ENCODE measurements around the gene CSNK2B. TPM values are rescaled to one million over a fixed set of nuclear protein-coding genes. Genes with fewer than 3 reads are reported as not detected.

The CSNK2B gene
- total and polyA plus RNA-seq, 9 of the 15 experiments (the other 6 are each of a cell fraction or from before 2014, with no cell fraction given), result 120 to 1,126 (median 529) TPM

DNA sequence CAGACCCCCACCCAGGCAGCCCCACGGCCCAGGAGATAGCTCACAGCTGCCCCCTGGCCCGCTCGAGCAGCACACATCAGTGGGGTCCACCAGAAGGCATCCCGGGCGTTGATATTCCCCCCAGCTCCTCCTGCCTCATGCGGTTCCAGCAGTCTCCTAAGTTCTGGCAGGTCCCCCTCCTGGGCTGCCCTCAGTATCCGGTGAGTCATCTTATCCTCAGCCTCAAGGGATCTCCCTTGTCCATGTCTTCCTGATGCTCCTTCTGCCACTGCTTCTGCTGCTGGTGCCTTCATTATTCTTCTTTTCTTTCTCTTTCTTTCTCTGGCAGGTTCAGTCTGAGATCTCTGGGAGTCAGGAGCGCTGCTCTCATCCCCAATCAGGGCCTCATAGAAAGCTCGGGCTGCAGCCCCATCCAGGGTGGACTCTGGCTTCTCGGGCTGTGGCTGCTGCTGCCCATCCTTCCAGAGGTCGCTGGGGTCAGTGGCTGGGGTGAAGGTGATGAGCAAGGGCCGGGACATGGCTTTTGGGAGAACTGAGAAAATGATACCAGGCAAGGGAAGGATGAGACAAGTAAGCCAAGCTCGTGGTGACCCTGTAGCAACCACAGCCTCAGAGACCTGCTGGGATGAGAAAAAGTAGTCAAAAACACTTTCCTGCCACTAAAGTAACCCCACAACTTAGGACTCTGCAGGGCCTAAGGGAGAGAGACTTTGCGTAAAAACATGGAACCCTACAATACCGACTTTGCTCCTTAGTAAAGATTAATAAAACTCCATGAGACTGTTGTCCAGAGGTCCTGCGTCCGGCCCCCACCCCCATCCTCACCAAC, 1.7 kb upstream of the CSNK2B start (continued):
- TF ChIP-seq, protein P1, sequence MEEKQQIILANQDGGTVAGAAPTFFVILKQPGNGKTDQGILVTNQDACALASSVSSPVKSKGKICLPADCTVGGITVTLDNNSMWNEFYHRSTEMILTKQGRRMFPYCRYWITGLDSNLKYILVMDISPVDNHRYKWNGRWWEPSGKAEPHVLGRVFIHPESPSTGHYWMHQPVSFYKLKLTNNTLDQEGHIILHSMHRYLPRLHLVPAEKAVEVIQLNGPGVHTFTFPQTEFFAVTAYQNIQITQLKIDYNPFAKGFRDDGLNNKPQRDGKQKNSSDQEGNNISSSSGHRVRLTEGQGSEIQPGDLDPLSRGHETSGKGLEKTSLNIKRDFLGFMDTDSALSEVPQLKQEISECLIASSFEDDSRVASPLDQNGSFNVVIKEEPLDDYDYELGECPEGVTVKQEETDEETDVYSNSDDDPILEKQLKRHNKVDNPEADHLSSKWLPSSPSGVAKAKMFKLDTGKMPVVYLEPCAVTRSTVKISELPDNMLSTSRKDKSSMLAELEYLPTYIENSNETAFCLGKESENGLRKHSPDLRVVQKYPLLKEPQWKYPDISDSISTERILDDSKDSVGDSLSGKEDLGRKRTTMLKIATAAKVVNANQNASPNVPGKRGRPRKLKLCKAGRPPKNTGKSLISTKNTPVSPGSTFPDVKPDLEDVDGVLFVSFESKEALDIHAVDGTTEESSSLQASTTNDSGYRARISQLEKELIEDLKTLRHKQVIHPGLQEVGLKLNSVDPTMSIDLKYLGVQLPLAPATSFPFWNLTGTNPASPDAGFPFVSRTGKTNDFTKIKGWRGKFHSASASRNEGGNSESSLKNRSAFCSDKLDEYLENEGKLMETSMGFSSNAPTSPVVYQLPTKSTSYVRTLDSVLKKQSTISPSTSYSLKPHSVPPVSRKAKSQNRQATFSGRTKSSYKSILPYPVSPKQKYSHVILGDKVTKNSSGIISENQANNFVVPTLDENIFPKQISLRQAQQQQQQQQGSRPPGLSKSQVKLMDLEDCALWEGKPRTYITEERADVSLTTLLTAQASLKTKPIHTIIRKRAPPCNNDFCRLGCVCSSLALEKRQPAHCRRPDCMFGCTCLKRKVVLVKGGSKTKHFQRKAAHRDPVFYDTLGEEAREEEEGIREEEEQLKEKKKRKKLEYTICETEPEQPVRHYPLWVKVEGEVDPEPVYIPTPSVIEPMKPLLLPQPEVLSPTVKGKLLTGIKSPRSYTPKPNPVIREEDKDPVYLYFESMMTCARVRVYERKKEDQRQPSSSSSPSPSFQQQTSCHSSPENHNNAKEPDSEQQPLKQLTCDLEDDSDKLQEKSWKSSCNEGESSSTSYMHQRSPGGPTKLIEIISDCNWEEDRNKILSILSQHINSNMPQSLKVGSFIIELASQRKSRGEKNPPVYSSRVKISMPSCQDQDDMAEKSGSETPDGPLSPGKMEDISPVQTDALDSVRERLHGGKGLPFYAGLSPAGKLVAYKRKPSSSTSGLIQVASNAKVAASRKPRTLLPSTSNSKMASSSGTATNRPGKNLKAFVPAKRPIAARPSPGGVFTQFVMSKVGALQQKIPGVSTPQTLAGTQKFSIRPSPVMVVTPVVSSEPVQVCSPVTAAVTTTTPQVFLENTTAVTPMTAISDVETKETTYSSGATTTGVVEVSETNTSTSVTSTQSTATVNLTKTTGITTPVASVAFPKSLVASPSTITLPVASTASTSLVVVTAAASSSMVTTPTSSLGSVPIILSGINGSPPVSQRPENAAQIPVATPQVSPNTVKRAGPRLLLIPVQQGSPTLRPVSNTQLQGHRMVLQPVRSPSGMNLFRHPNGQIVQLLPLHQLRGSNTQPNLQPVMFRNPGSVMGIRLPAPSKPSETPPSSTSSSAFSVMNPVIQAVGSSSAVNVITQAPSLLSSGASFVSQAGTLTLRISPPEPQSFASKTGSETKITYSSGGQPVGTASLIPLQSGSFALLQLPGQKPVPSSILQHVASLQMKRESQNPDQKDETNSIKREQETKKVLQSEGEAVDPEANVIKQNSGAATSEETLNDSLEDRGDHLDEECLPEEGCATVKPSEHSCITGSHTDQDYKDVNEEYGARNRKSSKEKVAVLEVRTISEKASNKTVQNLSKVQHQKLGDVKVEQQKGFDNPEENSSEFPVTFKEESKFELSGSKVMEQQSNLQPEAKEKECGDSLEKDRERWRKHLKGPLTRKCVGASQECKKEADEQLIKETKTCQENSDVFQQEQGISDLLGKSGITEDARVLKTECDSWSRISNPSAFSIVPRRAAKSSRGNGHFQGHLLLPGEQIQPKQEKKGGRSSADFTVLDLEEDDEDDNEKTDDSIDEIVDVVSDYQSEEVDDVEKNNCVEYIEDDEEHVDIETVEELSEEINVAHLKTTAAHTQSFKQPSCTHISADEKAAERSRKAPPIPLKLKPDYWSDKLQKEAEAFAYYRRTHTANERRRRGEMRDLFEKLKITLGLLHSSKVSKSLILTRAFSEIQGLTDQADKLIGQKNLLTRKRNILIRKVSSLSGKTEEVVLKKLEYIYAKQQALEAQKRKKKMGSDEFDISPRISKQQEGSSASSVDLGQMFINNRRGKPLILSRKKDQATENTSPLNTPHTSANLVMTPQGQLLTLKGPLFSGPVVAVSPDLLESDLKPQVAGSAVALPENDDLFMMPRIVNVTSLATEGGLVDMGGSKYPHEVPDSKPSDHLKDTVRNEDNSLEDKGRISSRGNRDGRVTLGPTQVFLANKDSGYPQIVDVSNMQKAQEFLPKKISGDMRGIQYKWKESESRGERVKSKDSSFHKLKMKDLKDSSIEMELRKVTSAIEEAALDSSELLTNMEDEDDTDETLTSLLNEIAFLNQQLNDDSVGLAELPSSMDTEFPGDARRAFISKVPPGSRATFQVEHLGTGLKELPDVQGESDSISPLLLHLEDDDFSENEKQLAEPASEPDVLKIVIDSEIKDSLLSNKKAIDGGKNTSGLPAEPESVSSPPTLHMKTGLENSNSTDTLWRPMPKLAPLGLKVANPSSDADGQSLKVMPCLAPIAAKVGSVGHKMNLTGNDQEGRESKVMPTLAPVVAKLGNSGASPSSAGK (IDR thresholded peaks at IDR 0.05), result no peak
- TF ChIP-seq SMC3 (conservative IDR thresholded peaks at IDR 0.05; ENCODE audit: insufficient read depth, low read depth, low read length) (no peak), RNF2 (IDR thresholded peaks at IDR 0.05) (no peak), NUFIP1 (IDR thresholded peaks at IDR 0.05; ENCODE audit: partially characterized antibody) (no peak), HEY1 (CRISPR knock-in tag; IDR thresholded peaks at IDR 0.05; ENCODE audit: borderline replicate concordance) (no peak), CREB1 (IDR thresholded peaks at IDR 0.05) (no peak; the same call in 1 of the 2 replicates), CREB1 (CRISPR knock-in tag; IDR thresholded peaks at IDR 0.05) (no peak), ZKSCAN8 (CRISPR knock-in tag; IDR thresholded peaks at IDR 0.05) (no peak), ELF2 (CRISPR knock-in tag; IDR thresholded peaks at IDR 0.05) (no peak; the same call in 1 of the 2 replicates)
- TF ChIP-seq, protein P2, sequence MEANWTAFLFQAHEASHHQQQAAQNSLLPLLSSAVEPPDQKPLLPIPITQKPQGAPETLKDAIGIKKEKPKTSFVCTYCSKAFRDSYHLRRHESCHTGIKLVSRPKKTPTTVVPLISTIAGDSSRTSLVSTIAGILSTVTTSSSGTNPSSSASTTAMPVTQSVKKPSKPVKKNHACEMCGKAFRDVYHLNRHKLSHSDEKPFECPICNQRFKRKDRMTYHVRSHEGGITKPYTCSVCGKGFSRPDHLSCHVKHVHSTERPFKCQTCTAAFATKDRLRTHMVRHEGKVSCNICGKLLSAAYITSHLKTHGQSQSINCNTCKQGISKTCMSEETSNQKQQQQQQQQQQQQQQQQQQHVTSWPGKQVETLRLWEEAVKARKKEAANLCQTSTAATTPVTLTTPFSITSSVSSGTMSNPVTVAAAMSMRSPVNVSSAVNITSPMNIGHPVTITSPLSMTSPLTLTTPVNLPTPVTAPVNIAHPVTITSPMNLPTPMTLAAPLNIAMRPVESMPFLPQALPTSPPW (CRISPR knock-in tag; IDR thresholded peaks at IDR 0.05), result no peak
- TF ChIP-seq, protein P3, sequence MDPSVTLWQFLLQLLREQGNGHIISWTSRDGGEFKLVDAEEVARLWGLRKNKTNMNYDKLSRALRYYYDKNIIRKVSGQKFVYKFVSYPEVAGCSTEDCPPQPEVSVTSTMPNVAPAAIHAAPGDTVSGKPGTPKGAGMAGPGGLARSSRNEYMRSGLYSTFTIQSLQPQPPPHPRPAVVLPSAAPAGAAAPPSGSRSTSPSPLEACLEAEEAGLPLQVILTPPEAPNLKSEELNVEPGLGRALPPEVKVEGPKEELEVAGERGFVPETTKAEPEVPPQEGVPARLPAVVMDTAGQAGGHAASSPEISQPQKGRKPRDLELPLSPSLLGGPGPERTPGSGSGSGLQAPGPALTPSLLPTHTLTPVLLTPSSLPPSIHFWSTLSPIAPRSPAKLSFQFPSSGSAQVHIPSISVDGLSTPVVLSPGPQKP (CRISPR knock-in tag; IDR thresholded peaks at IDR 0.05), result no peak
